IPS DF 4.7 (cell line): ENCODE results near the gene OPTN.
"Not testable (repeated sequence)": the region's sequence is repeated elsewhere in the genome, so short reads cannot be mapped to it uniquely, and the experiment has no call there.

Experiments
- DNase-seq: peaks from one replicate; pipeline ENCODE4 v3.0.0-alpha.2; 2013; ENCODE audit warnings: low spot score; ENCODE audit errors: extremely low read depth

The OPTN gene

DNA sequence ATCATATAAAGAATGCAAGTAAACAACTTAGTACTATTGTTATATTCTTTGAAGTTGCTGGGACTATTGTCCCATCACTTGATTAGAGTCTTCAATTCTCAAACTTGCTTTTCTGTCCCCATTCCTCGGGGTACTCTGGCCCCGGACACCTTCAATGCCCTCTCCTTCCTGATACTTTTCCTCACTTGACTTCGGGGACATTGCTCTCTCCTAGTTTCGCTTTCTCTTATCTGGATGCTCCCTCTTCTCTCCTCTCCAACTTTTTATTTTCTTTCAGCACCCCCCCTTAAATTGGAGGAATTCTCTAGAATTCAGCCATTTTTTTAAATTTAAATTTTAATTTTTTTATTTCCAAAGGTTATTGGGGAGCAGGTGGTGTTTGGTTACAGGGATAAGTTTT is 10.6 kb upstream of the OPTN start:
- no peak for DNase-seq

DNA sequence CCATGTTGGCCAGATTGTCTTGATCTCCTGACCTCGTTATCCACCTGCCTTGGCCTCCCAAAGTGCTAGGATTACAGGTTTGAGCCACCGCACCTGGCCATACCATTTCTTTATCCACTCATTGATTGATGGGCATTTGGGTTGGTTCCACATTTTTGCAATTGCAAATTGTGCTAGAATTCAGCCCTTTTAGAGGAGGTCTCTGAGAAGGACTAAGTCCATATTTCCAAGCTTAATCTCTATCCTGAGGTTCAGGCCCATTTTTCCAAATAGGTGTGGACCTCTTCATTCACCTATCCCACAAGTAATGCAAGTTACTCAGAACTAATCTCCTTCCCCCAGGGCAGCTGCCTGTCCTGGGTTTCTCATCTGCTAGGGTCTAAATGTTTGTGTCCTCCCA is 9.7 kb upstream of the OPTN start:
- DNase-seq: no peak

DNA sequence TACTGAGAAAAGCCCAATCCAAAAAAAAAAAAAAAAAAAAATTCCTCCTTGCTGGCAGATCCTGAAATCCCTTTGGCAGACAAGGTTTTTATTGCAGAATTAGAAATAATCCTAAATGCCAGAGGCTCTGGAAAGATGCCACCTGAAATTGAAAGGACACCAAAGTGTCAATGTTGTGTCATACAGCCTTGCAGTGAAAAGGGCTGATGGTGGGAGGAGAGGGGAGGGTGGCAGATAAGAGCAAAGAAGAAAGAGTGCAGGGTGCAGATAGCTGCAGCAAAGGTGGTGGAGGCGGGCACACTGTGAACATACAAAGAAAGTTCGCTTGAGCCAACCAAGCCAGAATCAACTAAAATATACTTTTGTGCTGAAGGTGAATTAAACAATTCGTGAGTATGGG is 8.2 kb upstream of the OPTN start:
- no peak for DNase-seq

DNA sequence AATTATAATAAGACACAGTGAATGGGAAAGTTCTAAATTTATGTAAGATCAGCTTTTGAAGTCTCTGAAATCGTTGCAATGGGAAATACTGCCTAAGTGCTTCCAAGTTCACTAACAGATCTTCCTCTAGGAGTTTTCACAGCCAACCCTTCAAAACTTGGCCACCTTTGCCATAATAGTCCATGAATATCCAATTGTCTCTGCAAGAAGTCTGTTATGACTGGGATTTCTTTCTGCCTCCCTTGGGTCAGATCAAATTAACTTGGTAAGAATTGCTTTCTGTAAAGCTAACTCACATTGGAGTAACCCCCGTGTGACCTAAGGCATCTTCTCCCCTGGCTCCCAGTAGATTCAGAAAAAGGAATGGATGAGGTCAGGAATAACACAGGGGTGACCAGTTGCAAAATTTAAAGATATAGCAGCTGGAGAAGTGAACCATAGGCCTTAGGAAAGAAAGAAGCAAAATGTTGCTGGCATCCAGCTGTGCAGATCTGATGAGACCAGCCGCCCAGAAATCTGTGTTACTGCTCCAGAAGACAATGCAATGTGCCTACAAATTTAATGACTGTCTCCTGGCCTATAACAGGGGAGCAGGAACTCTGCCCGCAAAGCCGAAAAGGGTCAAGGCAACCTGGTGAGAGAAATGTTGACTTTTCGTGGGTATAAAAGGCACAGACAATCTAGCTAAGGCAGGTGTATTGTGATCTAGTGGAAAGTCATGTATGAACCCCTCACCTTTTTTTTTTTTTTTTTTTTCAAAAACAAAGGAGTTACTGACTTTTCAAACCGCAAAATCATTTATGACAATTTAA is 7.5 kb upstream of the OPTN start:
- DNase-seq: no peak

DNA sequence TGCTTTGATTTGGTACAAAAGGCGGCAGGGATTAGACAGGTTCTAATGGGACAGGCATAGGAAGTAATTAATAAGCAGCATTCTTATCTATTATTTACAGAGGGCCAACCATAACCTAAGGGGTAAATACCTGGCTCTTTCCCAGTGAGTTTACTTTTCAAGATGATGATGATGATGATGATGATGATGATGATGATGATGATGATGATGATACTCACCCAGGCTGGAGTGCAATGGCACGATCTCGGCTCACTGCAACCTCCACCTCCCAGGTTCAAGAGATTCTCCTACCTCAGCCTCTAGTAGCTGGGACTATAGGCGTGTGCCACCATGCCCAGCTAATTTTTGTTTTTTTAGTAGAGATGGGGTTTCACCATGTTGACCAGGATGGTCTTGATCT is 5.9 kb upstream of the OPTN start:
- not testable (repeated sequence) for DNase-seq

DNA sequence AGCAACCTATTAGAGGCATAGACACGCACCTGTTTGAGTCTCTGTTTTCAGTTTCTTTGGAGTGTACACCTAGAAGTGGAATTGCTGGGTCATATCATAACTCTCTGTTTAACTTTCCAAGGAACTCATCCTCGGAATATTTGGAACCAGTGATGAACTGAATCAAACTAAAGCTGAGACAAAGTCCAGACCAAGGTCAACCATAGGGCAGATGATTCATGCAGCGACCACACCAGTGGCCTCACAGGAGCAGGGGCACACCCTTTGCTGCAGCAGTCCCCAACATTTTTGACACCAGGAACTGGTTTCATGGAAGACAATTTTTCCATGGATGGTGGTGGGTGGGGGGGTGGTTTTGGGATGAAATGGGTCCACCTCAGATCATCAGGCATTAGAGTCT is 4.9 kb upstream of the OPTN start:
- DNase-seq: no peak

DNA sequence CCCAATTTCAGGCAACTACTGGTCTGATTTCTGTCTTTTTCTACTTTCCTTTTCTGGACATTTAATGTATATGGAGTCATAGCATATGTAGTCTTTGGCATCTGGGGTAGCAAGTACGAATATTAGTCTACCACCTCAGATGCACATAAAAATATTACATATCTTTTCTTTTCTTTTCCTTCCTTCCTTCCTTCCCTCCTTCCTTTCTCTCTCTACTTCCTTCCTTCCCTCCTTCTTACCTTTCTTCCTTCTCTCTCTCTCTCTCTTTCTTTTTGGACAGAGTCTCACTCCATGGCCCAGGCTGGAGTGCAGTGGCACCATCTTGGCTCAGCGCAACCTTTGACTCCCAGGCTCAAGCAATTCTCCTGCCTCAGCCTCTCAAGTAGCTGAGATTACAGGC is 4.0 kb upstream of the OPTN start:
- DNase-seq: no peak

DNA sequence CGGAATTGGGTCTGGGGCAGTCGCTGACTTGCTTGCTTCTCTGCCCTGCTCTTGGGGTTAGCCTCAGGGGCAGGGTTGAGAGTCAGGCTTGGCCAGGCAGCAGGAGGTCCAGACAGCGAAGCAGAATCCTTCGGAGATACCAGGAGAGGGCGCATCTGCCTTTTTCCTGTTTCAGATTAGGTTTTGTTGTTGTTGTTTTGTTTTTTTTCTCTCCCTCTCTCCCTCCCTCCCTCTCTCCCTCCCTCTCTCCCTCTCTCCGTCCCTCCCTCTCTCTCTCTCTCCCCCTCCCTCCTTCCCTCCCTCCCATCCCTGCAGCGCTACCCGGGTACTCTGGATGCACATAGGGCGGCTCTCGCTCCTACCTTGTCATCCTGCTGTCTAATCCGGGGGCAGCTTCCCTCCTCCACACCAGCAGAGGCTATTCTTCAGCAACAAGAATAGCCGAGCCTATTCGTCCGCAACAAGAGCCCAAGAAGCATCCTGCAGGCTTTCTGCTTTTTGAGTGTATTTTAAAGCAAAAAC is 758 bp upstream of the OPTN start:
- peak; percentile 71 for DNase-seq

DNA sequence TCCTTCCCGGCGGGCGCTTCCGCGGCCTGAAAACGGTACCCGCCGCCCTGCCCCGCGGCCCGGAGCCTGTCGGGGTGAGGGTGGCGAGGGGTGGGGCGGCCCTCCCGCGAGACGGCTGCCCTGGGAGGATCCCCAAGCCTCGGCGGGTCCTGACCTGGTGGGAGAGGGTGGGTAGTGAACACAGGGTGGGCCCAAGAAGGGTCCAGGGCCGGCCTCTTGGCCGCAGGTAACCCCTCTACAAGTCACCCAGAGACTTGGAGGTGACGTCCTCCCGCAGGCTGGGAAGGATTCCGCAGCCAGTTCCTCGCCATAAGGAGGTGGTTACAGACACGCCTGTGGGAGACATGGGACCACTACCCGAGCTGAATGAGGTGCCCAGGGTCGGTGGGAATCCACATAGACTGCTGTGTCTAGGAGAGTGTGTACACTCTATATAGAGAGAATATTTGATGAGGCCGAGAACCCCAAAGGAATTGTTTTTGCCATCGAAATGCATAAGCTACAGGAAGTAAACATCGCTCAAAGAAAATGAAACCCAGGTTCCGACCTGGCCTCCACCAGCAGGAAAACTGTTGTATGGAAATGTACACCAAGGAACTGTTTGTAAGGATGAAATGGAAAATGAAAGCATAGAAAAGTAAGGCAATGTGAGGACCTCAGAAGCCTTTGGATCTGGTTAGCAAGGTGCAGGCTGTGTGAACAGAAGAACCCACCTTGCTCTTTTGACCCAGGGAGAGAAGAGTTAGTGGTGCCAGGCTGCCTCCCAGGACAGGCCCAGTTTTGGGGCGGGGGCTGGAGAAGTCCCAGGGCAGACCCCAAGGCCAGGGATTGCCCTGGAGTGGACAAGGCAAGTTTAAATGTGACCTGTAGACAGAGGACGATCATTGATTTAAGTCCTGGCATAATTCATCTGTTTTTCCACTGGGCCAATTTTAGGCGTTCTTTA is 659 bp downstream of the OPTN start:
- DNase-seq: no peak

DNA sequence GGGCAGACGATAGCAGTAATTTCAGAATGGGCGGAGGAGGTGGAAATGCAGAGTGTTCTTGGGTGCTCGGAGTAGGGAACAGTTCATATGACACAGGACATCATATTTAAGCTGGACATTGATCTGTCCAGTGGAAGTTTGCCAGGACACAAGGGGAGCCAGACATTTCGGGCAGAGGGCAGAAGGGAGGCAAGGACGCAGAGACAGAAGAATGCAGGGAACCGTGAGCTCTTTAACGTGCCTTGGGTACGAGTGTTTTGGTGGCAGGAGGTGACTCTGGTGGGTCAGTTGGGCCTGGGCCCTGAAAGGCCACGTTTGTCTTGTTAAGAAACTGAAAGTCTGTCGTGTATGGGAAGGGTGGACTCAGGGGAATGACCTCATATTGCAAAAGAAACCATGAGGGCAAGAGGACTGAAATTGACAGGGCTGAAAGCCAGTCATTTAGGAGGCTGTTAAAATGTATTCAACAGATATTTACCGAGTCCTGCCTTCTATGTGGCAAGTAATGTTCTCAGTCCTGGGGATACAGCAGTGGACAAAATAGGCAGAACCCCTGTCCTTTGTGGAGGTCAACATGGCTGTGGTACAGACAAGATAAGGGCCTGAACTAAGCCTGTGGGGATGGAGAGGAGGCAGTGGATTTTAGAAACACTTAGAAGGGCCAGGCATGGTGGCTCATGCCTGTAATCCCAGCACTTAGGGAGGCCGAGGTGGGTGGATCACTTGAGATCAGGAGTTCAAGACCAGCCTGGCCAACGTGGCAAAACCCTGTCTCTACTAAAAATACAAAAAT is 2.2 kb downstream of the OPTN start:
- no peak for DNase-seq

DNA sequence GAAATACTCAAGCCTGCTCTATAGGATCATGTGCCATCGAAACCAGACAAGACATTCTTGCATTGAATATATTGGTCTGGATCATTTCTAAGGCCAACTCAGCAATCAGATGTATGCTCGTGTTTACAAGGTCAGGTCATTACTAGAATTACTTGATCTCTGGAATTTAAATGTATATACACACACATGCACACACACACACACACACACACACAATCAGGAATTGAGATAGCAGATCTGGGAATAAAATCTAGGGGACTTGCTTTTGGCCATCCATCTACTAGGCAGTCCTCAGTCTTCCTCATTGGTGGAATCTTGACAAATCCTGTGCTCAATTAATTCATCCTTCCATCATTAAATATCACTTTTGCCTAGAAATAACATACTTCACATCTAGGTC is 3.6 kb downstream of the OPTN start:
- no peak for DNase-seq

DNA sequence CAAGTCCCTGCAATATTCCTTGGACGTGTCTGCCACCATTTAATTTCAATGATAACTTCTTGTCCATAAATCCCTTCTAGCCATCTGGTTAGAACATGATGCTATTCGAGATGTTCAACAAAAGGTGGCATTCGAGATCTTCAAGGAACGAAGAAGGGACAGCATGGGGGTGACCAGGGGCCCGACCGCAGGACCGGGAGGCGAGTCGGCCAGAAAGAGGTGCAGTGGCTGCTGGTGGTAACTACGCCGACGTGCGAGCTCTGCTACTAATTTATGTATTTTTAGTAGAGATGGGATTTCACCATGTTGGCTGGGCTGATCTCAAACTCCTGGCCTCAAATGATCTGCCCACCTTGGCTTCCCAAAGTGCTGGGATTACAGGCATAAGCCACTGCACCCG is 4.7 kb downstream of the OPTN start:
- DNase-seq: no peak

DNA sequence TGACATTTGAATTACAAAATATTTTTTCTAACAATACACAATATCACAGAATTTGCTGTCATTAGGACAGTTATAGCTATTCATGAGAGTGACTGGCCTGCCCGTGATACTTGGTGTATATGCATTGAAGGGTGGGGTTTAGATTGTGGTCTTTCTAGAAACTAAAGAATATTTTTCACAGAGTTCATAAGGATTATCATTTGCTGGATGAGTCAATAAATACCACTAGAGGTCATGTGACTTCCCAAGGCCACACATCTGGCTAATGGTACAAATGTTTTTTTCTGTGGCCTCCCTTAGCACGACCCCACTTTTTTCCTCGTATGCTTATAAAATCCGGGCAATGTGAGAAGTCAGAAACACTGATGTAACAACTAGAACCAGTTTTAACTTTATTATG is 5.2 kb downstream of the OPTN start:
- no peak for DNase-seq

DNA sequence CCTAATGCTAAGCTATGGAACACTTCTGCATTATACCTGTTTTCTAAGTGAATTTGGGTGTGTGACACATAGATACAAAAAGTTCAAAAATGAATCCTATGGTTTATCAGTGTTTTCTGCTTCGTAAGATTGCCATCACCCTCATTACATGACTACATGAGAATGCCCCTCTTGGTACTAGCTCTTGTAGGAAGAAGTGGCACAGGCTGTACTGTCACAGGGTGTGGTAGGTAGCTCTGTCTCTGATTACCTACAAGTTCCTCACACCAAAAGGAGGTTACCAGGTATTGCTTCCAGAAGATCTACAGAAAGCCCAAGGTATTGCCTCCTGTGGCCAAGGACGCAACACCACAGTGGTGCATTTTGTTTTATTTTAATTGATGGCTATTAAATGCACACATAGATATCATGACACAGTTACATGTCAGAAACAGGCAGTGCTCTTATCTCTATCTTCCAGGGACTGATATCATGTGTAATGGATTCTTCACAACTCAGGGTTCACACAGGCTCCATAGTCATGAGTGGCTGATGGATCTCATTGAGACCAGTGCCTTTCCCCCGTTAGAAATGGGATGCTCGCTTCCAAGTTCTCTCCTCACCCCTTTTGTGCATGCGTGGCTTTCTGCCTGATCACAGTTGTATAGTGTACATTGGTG is 6.6 kb downstream of the OPTN start:
- no peak for DNase-seq

DNA sequence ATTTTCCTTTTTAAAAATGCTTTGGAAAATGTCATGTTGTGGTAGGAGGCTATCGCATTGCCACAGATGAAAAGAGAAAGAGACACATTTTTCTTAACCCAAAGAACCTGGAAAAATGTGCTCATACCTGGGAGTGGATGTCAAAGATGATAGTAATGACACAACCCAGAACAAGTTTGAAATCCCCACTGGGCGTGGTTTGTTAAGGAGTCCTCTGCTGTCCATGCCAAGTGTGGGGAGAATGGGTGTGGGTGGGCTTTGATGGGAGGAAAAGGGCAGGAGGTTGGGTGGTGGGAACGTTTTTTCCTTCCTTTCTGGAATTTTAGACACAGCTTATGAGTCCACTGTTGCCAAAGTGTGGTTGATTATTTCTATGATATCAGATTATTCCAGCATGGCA is 10.9 kb downstream of the OPTN start:
- DNase-seq: no peak

DNA sequence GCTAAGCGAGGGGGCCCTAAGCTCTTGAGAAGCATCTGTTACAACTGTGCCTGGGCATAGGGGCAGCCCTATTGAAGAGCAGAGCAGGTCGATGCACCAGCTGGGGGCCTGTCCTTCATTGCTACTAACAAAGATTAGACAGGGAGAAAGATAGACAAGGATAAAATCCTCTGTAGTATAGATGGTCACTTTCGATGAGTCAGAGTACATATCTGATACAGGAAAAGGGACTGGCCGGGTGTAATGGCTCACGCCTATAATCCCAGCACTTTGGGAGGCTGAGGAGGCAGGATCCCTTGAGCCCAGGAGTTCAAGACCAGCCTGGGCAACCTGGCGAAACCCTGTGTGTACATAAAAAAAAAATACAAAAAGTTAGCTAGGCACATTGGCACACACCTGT is 13.6 kb downstream of the OPTN start:
- DNase-seq: no peak

DNA sequence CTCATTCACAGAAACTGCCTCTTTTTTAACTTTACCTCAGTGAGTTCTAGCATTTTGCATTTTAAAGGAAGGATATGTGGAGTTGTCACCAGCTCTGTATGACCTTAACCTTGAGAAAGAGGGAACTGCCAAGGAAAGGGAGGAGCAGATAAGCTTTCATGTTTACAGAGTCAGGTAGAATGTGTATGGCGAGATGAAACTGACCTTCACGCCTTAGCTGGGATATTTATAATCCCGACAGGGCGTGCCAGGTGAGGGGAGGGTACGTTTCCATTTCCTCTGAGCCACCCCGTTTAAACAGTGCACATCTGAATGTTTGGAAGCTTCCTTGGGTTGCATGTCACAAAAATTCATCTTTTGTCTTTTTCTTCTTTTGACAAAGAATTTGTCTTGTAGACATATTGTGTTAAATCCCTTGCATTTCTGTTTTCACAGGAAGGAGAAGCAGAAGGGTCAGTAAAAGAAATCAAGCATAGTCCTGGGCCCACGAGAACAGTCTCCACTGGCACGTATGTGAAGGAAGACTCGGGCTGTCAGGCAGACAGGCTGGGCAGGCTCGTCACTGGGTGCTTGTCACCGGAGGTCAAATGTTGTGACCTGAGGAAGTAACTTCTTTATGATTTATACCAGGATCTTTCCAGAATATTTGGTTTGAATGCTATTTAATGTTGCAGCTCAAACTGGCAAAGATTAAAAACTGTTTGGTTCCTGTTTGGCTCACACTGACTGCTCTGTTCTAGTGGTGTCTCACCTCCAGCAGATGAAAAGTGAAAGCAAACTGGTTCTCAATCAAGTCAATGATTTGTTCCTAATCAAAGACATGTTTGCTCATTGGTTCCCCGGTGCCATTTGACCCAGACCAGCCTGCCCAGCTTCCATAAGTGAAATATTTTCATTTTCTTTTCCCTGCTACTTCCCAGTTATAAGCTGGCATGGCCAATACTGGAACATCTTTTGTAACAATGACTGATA is 16.2 kb downstream of the OPTN start:
- no peak for DNase-seq

DNA sequence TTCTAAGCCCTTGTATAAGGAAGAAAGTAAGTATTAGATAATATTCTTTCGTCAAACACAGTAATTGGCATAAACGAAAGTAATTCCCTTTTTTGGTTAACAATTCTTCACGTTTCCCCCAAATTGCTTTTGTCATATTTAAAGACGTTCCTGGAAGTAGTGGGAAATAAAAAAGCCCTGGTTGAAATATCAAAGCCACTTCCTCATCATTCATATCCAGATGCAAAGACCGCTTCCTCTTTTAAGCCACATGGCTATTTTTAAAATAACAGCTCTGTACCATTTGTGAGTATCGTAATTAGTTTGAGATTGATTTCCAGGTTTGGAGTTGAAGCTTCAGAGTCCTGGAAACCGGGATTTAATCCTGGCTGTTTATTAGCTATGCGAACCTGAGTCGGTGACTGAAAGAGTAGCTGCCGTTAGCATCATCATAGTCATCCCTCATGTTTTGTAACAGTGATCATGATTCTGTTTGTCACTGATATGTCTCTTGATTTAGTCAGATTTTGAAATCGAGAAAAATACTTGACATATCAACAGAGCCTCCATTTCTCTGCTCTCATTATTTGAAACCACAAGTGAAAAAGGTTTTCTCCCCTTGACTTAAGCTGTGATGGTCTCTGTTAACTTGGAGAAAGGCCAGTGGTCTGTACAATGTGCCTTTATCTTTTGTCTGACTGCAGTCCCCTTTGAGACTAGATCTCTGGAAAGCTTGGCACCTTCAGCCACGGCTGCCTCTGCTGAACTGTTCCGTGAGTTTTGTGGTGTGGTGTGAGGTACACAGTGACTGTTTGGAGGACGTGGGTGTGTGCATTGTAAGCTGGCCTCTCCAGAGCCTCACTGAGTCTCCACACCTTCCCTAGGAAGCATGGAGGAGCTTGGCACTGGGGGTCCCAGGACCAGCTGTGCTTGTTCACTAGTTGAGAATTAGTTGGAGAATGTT is 18.1 kb downstream of the OPTN start:
- no peak for DNase-seq
